Activated naive CD4-positive, alpha-beta T cell treated with anti-CD3 and anti-CD28 coated beads for 36 hours (primary cell): ENCODE results near the gene KIF20B. TPM values are rescaled to one million over a fixed set of nuclear protein-coding genes. Genes with fewer than 3 reads are reported as not detected.

ENCODE experiments used
- CTCF ChIA-PET: fragments of 350-600 bp; sonication (Branson Sonifier 250); formaldehyde crosslinking; loops from one replicate; lab custom pipeline; 2021; ENCODE audit warnings: antibody characterized with exemption; lab: Charles Lee
- DNase-seq: peaks from one replicate; pipeline ENCODE4 v3.0.0-alpha.2; 2020
- H3K27ac Mint-ChIP-seq: one replicate; pipeline ENCODE4 v1.8.0; 2021; ENCODE audit warnings: mild to moderate bottlenecking, mixed read lengths
- H3K27me3 Mint-ChIP-seq: one replicate; pipeline ENCODE4 v1.8.0; 2021; ENCODE audit warnings: low read depth, mixed read lengths
- H3K36me3 Mint-ChIP-seq: one replicate; pipeline ENCODE4 v1.8.0; 2021; ENCODE audit warnings: low read depth, mixed read lengths
- H3K4me1 Mint-ChIP-seq: one replicate; pipeline ENCODE4 v1.8.0; 2021; ENCODE audit warnings: low read depth, mixed read lengths
- H3K4me3 Mint-ChIP-seq: one replicate; pipeline ENCODE4 v1.8.0; 2021; ENCODE audit warnings: mild to moderate bottlenecking, moderate library complexity, mixed read lengths
- H3K9me3 Mint-ChIP-seq: one replicate; pipeline ENCODE4 v1.8.0; 2021; ENCODE audit warnings: mixed read lengths
- intact Hi-C: fragments of 100-400 bp; cut with micrococcal nuclease; formaldehyde crosslinking; loops from one replicate; pipeline ENCODE4 v1.15.1; 2023
- total RNA-seq, 2 experiments: library from RNA; stranded (reverse); gene quantifications; one replicate each; pipeline ENCODE4 v1.2.3, GENCODE V29; 2021

The KIF20B gene
- total RNA-seq, 2 experiments from 2014 or later: 67.2 to 70.3 TPM

- Mint-ChIP-seq H3K27me3 (no peaks in the 10 kb centered on the region), H3K27ac (no peak overlapping the region), H3K4me1 (peaks cover 4% of the 10 kb centered on the region), H3K9me3 (no peaks in the 10 kb centered on the region), H3K36me3 (no peaks in the 10 kb centered on the region), H3K4me3 (no peak overlapping the region)
- intact Hi-C loops: no loop called here
- no peak for DNase-seq
- CTCF ChIA-PET: no interaction called here
These were observed 6.1 kb upstream of the KIF20B start for GRCh38 chr10:89695307-89695706.

GRCh38 chr10:89697946-89698345, 3.4 kb upstream of the KIF20B start:
- H3K36me3 Mint-ChIP-seq: peaks cover 2% of the 10 kb centered on the region
- no peaks in the 10 kb centered on the region for H3K9me3 Mint-ChIP-seq
- CTCF ChIA-PET: no interaction called here
- peaks cover 12% of the 10 kb centered on the region for H3K4me1 Mint-ChIP-seq
- no peak for DNase-seq
- H3K4me3 Mint-ChIP-seq: no peak overlapping the region
- no peaks in the 10 kb centered on the region for H3K27me3 Mint-ChIP-seq
- intact Hi-C loops: no loop called here
- H3K27ac Mint-ChIP-seq: no peak overlapping the region

- H3K27me3 Mint-ChIP-seq: no peaks in the 10 kb centered on the region
- H3K4me1 Mint-ChIP-seq: peaks cover 21% of the 10 kb centered on the region
- peak overlapping the region; percentile 44 for H3K4me3 Mint-ChIP-seq
- intact Hi-C loops: loop anchor here (2.0 kb wide), 1 partner anchor 281 kb away; no protein-coding TSS in a partner anchor
- no peaks in the 10 kb centered on the region for H3K9me3 Mint-ChIP-seq
- CTCF ChIA-PET: no interaction called here
- no peak for DNase-seq
- H3K36me3 Mint-ChIP-seq: peaks cover 6% of the 10 kb centered on the region
- no peak overlapping the region for H3K27ac Mint-ChIP-seq
These were observed 1.8 kb upstream of the KIF20B start for GRCh38 chr10:89699581-89700064.

GRCh38 chr10:89700923-89701241, 508 bp upstream of the KIF20B start:
- H3K27me3 Mint-ChIP-seq: no peaks in the 10 kb centered on the region
- CTCF ChIA-PET: interaction anchor here (0.8 to 1.5 kb wide), 2 partner anchors 13 to 284 kb away, joined by 3 read pairs; no protein-coding TSS in a partner anchor
- intact Hi-C loops: loop anchor here (1.0 to 2.0 kb wide), 9 partner anchors 57 to 1170 kb away; partner anchors contain the start of genes FAS, LIPA and RPP30
- no peaks in the 10 kb centered on the region for H3K9me3 Mint-ChIP-seq
- no peak for DNase-seq
- peak overlapping the region; percentile 97 for H3K27ac Mint-ChIP-seq
- peaks cover 28% of the 10 kb centered on the region for H3K4me1 Mint-ChIP-seq
- H3K36me3 Mint-ChIP-seq: peaks cover 12% of the 10 kb centered on the region
- H3K4me3 Mint-ChIP-seq: peak overlapping the region; percentile 90

- H3K9me3 Mint-ChIP-seq: no peaks in the 10 kb centered on the region
- intact Hi-C loops: no loop called here
- no peaks in the 10 kb centered on the region for H3K27me3 Mint-ChIP-seq
- peak overlapping the region; percentile 90 for H3K4me3 Mint-ChIP-seq
- peak; percentile 34 for DNase-seq
- CTCF ChIA-PET: interaction anchor here (1.0 kb wide), 1 partner anchor 44 kb away, joined by 3 read pairs; no protein-coding TSS in a partner anchor
- H3K27ac Mint-ChIP-seq: peak overlapping the region; percentile 97
- peaks cover 21% of the 10 kb centered on the region for H3K36me3 Mint-ChIP-seq
- H3K4me1 Mint-ChIP-seq: peaks cover 38% of the 10 kb centered on the region
These were observed 711 bp downstream of the KIF20B start for GRCh38 chr10:89702121-89702480.

- Mint-ChIP-seq H3K36me3 (peaks cover 24% of the 10 kb centered on the region), H3K27me3 (no peaks in the 10 kb centered on the region), H3K27ac (no peak overlapping the region), H3K4me3 (no peak overlapping the region), H3K9me3 (no peaks in the 10 kb centered on the region), H3K4me1 (peaks cover 38% of the 10 kb centered on the region)
- CTCF ChIA-PET: no interaction called here
- intact Hi-C loops: no loop called here
- DNase-seq: no peak
These were observed 4.1 kb downstream of the KIF20B start for GRCh38 chr10:89705466-89705865.

GRCh38 chr10:89706011-89706410, 4.6 kb downstream of the KIF20B start:
- Mint-ChIP-seq H3K27ac (no peak overlapping the region), H3K4me3 (no peak overlapping the region), H3K36me3 (peaks cover 26% of the 10 kb centered on the region), H3K9me3 (no peaks in the 10 kb centered on the region), H3K27me3 (no peaks in the 10 kb centered on the region), H3K4me1 (peaks cover 33% of the 10 kb centered on the region)
- CTCF ChIA-PET: no interaction called here
- intact Hi-C loops: no loop called here
- no peak for DNase-seq

GRCh38 chr10:89707372-89707771, 6.0 kb downstream of the KIF20B start:
- no peaks in the 10 kb centered on the region for H3K9me3 Mint-ChIP-seq
- peaks cover 29% of the 10 kb centered on the region for H3K36me3 Mint-ChIP-seq
- DNase-seq: no peak
- H3K27ac Mint-ChIP-seq: no peak overlapping the region
- H3K4me3 Mint-ChIP-seq: no peak overlapping the region
- intact Hi-C loops: no loop called here
- H3K4me1 Mint-ChIP-seq: peaks cover 33% of the 10 kb centered on the region
- no peaks in the 10 kb centered on the region for H3K27me3 Mint-ChIP-seq
- CTCF ChIA-PET: no interaction called here

GRCh38 chr10:89710753-89711152, 9.4 kb downstream of the KIF20B start:
- Mint-ChIP-seq H3K36me3 (peaks cover 26% of the 10 kb centered on the region), H3K4me3 (no peak overlapping the region), H3K27ac (no peak overlapping the region)

GRCh38 chr10:89734616-89735015, 33.2 kb downstream of the KIF20B start:
- no peak for DNase-seq
- Mint-ChIP-seq H3K27me3 (no peaks in the 10 kb centered on the region), H3K36me3 (peaks cover 38% of the 10 kb centered on the region), H3K4me3 (no peak overlapping the region), H3K9me3 (no peaks in the 10 kb centered on the region), H3K27ac (no peak overlapping the region), H3K4me1 (peaks cover 2% of the 10 kb centered on the region)
- intact Hi-C loops: no loop called here
- CTCF ChIA-PET: no interaction called here

More at GRCh38 chr10:89710753-89711152, 9.4 kb downstream of the KIF20B start:
- CTCF ChIA-PET: interaction anchor here (0.9 to 1.0 kb wide), 2 partner anchors 17 kb away, joined by 3 read pairs; no protein-coding TSS in a partner anchor
- Mint-ChIP-seq H3K9me3 (no peaks in the 10 kb centered on the region), H3K4me1 (peaks cover 15% of the 10 kb centered on the region), H3K27me3 (no peaks in the 10 kb centered on the region)
- DNase-seq: no peak
- intact Hi-C loops: no loop called here

- intact Hi-C loops: no loop called here
- H3K27me3 Mint-ChIP-seq: no peaks in the 10 kb centered on the region
These were observed 37.3 kb downstream of the KIF20B start for GRCh38 chr10:89738551-89739209.

GRCh38 chr10:89741126-89741762, 39.9 kb downstream of the KIF20B start:
- Mint-ChIP-seq H3K4me3 (no peak overlapping the region), H3K4me1 (peaks cover 2% of the 10 kb centered on the region), H3K27me3 (no peaks in the 10 kb centered on the region), H3K36me3 (peaks cover 43% of the 10 kb centered on the region), H3K27ac (no peak overlapping the region), H3K9me3 (no peaks in the 10 kb centered on the region)
- intact Hi-C loops: no loop called here
- CTCF ChIA-PET: no interaction called here
- no peak for DNase-seq

More at GRCh38 chr10:89738551-89739209, 37.3 kb downstream of the KIF20B start:
- H3K27ac Mint-ChIP-seq: no peak overlapping the region
- DNase-seq: no peak
- H3K4me3 Mint-ChIP-seq: no peak overlapping the region
- CTCF ChIA-PET: interaction anchor here (0.7 kb wide), 1 partner anchor 832 kb away, joined by 3 read pairs; no protein-coding TSS in a partner anchor
- peaks cover 33% of the 10 kb centered on the region for H3K36me3 Mint-ChIP-seq
- peaks cover 2% of the 10 kb centered on the region for H3K4me1 Mint-ChIP-seq
- no peaks in the 10 kb centered on the region for H3K9me3 Mint-ChIP-seq
